NCI-H2107 treated with DMSO at 0.1 percent for 48 hours (cell line): ENCODE measurements around the gene DNAH1.

Experiments used
- DNase-seq: peaks from one replicate; lab custom pipeline; 2025; ENCODE audit not compliant: unreplicated experiment; lab: John Stamatoyannopoulos, UW

DNAH1 gene

GRCh38 chr3:52443791-52444687 is 127.9 kb downstream of the DNAH1 start:
- no peak for DNase-seq

- no peak for DNase-seq
These were observed 129.0 kb downstream of the DNAH1 start, which contains the start of gene SEMA3G for GRCh38 chr3:52444860-52445793. SEMA3G (minus strand) TSS chr3:52445103; CDS start chr3:52445027, 76 bp downstream.

- DNase-seq, result no peak
These were observed 129.9 kb downstream of the DNAH1 start for GRCh38 chr3:52446042-52446441.

DNA sequence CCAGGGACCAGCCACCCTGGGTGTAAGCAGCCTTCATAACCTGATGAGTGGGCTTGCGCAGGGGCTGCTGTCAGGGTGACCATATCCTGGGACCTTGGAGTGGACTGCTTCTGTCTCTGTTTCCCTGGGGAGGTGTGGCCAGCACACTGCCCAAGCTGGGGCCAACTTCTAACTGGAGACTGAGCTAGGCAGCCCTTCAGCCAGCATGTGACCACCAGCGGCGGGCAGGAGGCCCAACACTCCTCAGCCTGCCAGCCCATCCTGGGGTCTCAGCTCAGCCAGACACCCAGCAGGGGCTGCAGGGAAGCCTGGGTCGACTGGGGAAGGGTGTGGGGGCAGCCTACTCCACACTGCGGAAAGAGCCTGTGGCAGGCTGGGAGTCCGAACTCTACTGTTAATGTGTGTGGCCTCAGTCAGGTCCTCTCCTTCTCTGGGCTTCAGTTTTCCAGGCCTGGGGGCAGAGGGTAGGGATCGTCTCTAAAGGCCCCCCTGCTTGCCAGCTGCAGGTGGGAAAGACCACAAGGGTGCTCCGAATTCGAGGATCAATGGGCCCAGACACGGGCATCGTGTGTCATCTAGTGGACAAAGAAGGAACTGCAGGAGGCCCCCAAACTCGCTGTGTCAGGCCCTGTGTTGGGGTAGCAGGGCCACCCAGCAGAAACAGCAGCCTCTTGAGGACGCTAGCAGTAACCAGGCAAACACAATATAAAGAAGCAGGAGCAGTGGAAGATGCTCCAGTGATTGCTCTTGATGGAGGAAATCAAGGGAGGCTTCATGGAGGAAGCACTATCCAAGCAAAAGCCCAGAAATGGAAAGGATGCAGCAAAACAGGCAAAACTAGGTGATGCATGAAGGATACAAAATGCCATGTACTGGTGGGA is 130.8 kb downstream of the DNAH1 start:
- DNase-seq, result no peak

DNA sequence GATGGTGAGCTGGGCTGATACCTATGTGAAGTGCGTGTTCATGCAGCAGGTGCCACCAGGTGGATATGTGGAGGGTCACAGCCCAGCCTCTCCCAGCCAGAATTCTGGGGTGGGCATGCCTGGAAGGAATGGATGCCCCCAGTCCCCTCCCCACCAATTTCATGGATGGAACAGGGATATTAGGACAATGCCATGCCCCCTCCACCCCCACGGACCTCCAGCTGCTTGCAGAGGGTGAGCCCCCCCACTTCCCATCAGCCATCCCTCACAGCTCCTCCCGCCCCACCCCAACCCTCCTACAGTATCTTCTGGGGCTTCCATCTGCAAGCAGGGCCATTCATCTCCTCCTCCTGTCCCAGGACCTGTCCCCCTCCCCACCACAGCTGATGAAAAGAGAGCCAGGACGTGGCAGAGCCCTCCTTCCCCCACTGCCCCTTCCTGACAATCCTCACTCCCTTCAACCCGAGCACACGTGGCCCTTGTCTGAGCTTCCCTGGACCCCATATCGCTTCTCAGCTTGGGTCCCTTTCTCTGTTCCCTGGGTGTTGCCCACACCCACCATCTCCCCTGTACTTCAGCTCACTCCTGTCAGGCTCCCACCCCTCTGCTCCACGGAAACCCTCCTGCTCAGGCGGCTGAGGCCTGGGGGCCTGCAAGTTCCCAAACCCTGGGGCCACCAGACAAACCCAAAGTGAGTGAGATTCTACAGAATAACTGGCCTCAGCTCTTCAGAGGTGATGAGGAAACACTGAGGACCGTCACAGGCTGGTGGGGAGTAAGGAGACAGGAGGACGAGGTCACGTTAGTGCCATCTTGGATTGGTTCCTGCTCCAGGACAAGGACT is 131.6 kb downstream of the DNAH1 start:
- DNase-seq, result no peak
